ENCODE results near the gene CLCNKB. TPM values are rescaled to one million over a fixed set of nuclear protein-coding genes. Genes with fewer than 3 reads are reported as not detected.
A peak's percentile ranks its signal among the peaks of the same experiment; 100 is the strongest.
"Not testable (repeated sequence)": the region's sequence is repeated elsewhere in the genome, so short reads cannot be mapped to it uniquely, and the experiment has no call there.

CLCNKB gene
- total RNA-seq, 1 donor from 2014 or later = 0.34 TPM

DNA sequence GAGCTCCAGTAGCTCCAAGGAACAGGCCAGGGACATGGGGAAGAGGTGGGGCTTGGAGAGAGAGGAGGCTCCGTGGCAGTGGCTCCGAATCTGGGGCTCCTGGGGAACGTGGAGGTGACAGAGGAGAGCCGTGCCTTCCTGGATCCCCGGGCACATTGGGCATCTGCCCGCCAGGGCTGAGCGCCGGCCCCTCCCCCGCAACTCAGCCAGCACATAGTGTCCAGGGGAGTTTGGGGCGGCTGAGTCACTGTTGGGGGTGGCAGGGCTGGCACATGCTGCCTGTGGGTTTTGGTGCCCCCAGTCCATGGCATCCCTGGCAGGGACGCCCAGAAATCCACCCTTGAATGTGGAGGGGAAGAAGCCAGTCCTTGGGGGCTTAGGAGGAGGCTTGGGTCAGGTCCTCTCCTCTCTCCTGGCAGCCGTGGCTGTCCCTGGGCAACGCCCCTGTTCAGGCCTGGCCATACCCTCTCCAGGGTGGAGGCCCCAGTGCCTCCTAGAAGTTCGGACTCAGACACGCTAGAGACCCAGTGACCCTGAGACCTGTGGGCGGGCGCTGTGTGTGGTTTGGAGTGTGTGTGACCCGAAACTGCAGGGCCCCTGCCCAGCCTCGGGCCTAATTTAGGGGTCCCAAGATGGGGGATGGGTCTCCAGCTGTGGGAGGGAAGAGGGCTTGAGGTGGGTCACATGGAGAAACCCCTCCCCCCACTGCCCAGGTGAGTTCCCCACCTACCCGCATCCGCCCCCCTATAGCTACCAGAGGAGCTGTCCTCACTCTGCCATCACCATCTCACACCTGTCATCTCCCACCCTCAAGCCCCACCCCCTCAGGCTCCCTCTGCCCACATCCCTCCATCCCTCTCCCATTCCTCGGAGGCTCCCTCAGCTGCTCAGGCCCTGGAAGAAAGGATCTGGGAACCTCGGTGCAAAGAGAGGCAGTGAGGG, 27.4 kb upstream of the CLCNKB start:
- DNase-seq = no peak

GRCh38 chr1:16017076-16017460, 26.5 kb upstream of the CLCNKB start:
- no peak for DNase-seq

DNA sequence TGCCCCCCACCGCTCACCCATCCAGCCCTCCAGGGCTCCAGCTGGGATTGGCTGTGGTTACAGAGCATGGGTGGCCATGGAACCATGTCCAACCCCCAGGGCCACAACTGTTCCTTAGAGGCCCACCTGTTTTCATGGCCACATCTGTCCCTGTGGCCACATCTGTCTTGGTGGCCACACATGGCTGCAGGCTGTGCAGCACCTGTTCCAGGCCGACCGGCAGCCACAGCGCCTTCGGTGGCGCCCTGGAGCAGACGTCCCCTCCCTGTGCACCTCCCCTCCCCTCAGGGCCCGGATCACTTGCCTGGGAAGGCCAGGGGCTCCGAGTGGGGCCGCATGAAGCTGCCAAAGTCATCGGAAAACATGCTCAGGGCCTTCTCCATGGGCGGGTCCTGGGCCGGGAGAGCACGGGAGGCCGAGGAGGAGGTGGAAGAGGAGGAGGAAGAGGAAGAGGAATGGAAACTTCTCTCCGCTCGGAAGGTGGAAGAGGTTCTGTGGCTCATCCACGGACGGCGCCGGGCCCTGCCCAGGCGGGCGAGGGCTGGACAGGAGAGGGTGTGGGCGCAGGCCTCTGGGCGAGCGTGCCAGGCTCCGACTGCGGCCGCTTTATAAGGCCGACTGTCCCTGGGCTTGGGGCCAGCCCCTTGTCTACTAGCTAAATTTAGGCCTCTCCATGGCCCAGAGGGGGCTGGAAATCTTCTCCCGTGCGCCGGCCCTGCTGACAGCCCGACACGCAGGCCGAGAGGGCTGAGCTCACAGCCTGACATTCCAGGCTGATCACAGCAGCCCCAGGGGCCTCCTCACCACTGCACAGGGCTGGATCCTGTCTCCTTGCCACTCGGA, 25.9 kb upstream of the CLCNKB start, which contains the start of gene HSPB7:
TSS of gene HSPB7 (minus strand) at position 583 of the 843 bp plus-strand sequence. CDS start at position 503, 80 bp downstream.
- no peak for DNase-seq

DNA sequence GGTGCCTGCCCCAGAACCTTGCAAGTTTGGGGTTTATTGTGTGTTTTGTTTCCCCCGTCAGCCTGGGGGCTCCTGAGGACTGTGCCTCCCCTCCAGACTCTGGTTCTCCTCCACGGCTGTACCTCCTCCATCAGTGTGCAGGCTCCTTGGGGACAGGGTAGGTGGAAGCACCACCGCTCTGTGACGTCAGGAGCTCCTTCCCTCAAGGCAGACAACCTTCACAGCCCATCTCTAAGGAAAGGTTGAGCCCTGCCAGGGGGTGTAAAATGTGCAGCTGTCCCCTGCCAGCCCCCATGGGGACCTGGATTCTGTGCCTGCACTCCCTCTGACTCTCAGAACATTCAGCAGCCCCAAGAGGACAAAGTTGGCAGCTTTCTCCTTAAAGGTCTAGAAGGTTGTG, 25.3 kb upstream of the CLCNKB start:
- no peak for DNase-seq

GRCh38 chr1:16018749-16019643, 24.6 kb upstream of the CLCNKB start:
- no peak for DNase-seq

- no peak for DNase-seq
These were observed 23.8 kb upstream of the CLCNKB start for GRCh38 chr1:16019644-16020277.

DNA sequence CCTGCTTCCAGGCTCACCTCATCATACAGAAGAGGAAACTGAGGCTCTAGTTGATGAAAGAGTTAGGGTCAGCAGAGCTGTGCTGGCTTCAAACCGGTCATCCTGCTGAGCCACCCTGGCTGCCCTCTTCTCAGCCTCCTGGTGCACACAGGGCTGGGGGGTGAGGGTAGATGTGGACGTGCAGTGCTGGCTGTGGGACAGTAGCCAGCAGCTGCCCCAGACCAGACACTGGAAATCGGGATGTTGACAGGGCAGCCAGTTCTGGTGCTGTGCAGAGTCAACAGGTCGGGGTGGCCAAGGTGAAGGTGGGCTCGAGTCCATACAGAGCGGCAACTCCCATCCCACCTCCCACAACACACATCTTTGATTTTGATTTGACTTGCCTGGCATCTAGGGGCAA, 23.3 kb upstream of the CLCNKB start:
- DNase-seq = no peak

DNA sequence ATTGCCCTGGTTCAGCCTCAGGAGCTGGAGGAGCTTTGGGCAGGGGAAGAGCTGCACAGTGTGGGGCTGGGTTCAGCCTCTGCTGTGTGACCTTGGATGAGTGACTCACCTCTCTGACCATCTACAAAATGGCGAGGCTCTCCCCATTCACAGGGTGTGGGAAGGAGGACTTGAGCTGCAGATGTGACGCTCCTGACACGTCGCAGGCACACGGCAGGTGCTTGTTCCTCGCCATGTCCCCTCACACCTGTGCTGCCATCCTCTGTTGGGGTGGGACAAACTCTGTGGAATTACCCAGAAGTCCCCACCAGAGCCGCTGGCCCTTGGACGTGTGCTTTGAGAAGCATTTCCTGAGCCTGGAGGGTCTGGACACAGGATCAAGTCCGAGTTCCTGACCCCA, 22.7 kb upstream of the CLCNKB start:
- DNase-seq = not testable (repeated sequence)

GRCh38 chr1:16021681-16022080, 21.9 kb upstream of the CLCNKB start, which contains the start of gene CLCNKA:
TSS of gene CLCNKA (plus strand) at chr1:16022036. CDS start at chr1:16022620, 584 bp downstream.
- no peak for DNase-seq

DNA sequence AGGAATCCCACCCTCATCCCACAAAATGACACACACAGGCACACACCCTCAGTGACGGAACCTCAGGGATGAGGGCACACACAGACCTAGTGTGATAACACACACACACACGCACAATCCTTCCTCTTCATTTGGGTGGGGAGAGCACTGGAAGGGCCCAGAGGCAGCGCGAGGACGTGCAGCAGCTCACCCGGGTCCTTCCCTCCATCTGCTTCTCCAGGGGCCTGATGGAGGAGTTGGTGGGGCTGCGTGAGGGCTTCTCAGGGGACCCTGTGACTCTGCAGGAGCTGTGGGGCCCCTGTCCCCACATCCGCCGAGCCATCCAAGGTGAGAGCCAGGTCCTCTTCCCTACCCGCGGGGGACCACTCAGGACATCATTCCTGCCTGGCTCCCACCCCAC, 21.2 kb upstream of the CLCNKB start:
- DNase-seq = no peak

DNA sequence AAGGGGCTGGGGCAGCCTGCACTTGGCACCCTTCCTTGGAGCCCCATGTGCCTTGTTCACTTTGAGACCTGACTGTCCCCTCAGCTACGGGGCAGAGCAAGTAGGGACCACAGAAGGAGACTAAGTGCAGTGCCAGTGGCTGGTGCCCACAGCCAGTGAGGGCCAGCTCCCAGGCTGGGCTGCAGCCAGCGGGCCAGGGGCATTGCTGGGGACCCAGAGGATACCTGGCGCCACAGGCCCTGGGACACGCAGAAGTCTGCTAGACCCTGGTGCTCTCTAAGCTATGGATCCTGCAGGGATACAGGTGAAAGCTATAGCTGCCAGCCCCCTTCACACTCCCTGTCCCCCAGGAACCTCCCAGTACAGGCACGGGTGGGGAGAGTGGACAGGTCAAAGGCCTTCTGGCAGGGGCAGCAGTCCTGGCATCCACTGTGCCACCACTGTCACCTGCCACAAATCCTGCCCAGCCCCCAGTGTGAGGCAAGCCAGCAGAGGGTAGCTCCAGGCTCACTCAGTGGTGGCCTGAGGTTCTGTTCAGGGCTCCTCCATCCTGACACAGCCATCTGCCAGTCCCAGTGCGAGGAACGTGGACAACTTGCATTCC, 20.4 kb upstream of the CLCNKB start:
- no peak for DNase-seq

- DNase-seq = not testable (repeated sequence)
These were observed 17.3 kb upstream of the CLCNKB start for GRCh38 chr1:16026302-16026701.

DNA sequence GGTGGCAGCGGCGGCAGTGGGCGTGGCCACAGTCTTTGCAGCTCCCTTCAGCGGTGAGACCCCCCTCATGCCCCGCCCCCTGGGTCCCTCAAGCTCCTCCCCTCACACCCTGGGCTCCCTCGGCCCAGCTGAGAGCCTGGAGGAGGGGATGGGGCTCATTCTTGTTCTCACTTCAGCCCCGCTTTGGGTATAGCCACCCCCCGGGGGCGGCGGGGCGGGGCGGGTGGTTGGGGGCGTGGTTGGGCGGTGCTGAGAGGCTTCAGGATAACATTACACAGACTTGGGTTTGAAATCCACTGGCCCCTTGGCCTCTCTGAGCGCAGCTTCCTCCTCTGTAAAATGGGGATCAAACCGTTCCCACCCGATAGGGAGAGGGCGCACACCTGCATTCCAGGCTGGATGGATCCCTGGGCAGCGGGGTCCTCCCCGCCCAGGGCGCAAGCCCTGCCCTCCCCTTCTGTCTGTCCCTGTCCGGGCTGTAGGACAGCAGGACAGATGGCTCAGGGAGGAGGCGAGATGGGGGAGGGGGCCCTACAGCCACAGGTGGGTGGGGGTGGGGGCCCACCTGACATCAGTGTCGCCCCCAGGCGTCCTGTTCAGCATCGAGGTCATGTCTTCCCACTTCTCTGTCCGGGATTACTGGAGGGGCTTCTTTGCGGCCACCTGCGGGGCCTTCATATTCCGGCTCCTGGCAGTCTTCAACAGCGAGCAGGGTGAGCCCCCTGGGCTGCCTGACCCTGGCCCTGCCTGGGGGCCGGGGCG, 16.7 kb upstream of the CLCNKB start:
- DNase-seq = no peak

DNA sequence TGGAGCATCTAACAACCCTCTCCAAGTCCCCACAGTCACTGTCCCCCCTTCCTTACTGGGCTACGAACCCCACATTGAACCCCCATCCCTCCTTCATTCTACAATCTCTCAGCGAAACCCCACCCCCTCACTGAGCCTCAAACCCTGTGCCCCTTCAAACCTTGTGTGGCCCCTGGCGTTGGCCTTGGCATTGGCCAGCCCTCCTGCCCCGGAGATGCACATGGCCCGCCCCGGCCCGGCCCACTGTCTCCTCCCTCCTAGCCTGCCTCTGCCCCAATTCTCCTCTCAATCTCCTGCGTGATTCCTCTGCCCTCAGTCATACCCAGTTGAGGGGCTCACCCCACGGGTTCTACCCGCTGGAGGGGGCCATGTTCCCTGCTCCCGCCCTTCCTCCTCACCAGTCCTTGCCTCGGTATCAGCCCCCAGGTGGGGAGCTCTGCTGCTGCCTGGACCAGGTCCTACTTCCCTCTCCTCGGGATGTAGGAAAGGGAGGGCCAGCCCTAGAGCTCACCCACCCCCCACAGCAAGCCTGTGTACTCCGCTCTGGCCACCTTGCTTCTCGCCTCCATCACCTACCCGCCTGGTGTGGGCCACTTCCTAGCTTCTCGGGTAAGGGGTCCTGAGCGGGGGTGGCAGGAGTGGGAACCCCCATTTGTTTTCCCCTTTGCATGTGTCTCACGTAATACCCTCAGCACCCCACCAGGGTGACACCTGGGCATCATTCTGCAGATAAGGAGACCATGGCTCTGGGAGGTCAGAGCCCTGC, 15.2 kb upstream of the CLCNKB start:
- no peak for DNase-seq

DNA sequence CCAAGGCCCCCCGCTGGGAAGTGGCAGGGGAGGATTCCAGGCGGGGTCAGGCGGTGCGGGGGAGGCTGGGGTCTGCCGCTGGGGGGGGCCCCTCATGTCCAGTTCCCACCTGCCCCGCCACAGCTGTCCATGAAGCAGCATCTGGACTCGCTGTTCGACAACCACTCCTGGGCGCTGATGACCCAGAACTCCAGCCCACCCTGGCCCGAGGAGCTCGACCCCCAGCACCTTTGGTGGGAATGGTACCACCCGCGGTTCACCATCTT, 14.6 kb upstream of the CLCNKB start:
- DNase-seq = not testable (repeated sequence)

- DNase-seq = no peak
These were observed 14.3 kb upstream of the CLCNKB start for GRCh38 chr1:16029288-16029687.

DNA sequence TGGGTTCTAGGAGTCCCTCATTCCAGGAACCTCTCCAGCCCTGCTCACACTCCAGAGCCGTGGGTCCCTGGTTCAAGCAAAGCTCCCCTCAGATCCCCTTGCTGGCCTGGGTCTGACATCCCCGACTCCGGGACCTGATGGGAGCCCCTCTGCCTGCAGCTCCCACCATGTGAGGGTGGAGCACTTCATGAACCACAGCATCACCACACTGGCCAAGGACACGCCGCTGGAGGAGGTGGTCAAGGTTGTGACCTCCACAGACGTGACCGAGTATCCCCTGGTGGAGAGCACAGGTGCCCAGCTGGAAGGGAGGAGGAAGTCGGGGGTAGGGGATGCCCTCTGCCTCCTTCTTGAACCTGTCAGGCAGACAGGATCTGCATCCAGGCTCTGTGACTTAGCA, 12.0 kb upstream of the CLCNKB start:
- no peak for DNase-seq

DNA sequence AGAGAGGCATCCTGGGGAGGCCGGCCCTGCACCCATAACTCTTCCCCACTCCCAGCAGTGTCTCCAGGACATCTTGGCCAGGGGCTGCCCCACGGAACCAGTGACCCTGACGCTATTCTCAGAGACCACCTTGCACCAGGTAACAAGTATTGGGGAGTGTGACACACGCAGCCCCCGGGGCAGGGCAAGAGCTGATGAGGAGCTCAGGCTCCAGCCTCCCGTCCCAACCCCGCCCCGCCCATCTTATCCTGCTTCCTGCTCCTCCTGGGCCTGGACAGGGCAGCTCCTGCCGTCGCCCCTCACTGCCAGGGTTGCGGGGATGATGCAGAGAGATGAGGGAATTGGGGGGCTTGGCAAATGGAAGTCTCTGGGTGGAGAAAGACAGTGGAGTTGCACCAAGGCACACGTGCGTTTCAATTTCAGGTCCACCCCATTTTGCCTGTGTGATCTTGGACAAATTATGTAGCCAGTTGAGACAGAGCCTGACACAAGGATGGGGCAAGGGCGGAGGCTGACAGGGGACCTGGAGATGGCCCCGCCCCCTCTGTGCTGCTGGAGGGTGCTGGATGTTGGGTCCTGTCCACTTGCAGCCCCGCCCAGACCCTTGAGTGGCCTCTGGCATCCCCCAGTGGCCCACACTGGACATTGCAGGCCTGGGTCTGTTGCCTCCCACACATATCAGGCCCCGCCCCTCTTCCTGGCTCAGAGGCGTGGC, 11.0 kb upstream of the CLCNKB start:
- peak; percentile 90 for DNase-seq

DNA sequence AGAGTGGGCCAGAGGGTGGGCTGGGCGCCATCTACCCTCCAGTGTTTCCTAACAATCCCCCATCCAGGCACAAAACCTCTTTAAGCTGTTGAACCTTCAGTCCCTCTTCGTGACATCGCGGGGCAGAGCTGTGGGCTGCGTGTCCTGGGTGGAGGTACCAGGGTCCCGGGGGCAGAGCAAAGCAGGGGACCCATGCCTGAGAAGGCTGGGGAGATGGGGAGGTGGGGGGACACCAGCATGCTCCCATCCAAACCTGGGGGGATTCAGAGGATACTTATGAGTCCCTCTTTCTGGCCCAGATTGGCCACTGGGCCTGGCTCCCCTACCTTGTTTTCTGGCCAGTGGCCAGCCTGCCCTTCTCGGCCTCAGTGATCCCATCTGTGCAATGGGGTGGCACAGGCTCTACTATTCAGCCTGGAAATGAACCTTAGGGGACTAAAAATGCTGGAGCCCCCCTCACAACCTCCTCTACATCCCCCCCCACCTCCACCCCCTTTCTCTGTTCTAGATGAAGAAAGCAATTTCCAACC, 10.4 kb upstream of the CLCNKB start:
- not testable (repeated sequence) for DNase-seq
